Lower lobe of right lung (tissue), 2 donors: ENCODE measurements around the gene SNCB. TPM values are rescaled to one million over a fixed set of nuclear protein-coding genes. Genes with fewer than 3 reads are reported as not detected.

Source experiments
- ATAC-seq, 2 donors: fragments of 200-7000 bp; cut with Tn5 transposase; one replicate each; pipeline ENCODE4 v1.9.1; 2020 to 2022; ENCODE audit warnings: mild to moderate bottlenecking in 2 of 2, moderate library complexity in 2 of 2
- DNase-seq: peaks from one replicate; pipeline ENCODE4 v3.0.0-alpha.2; 2020
- H3K27ac ChIP-seq: fragments of 200-600 bp; one replicate; pipeline ENCODE4 v1.8.0; 2022
- H3K27me3 ChIP-seq: fragments of 200-600 bp; one replicate; pipeline ENCODE4 v1.8.0; 2022; ENCODE audit warnings: low read depth
- H3K36me3 ChIP-seq: fragments of 200-600 bp; one replicate; pipeline ENCODE4 v1.8.0; 2022; ENCODE audit warnings: mild to moderate bottlenecking
- H3K4me1 ChIP-seq: fragments of 200-600 bp; one replicate; pipeline ENCODE4 v1.8.0; 2022
- H3K4me3 ChIP-seq: fragments of 200-600 bp; one replicate; pipeline ENCODE4 v1.8.0; 2022; ENCODE audit warnings: mild to moderate bottlenecking
- H3K9me3 ChIP-seq: fragments of 200-600 bp; one replicate; pipeline ENCODE4 v1.8.0; 2022
- CTCF ChIP-seq: fragments of 200-600 bp; IDR thresholded peaks from one replicate; pipeline ENCODE4 v1.8.0; 2022; ENCODE audit warnings: antibody characterized with exemption, mild to moderate bottlenecking
- intact Hi-C: fragments of 100-400 bp; cut with DNase I; formaldehyde crosslinking; loops from one replicate; pipeline ENCODE4 v1.11.0; 2022
- total RNA-seq: library from RNA; stranded (reverse); fragmentation: NEBNext Ultra II Directional; extraction: Animal tissue kit (Norgen Biotek cat#: 25700); gene quantifications from one replicate; pipeline ENCODE4 v1.2.1, GENCODE V29; 2021
- donor health status: DM: no; HTN: yes; CAD: no; lungs with severe emphysema.

The SNCB gene
- total RNA-seq, 1 donor from 2014 or later = not detected

GRCh38 chr5:176675676-176676360 is 45.5 kb upstream of the SNCB start:
- DNase-seq = no peak
- Histone ChIP-seq H3K36me3 (no peaks in the 10 kb centered on the region), H3K4me1 (peaks cover 9% of the 10 kb centered on the region), H3K9me3 (no peaks in the 10 kb centered on the region), H3K27ac (no peak overlapping the region), H3K4me3 (no peak overlapping the region), H3K27me3 (peaks cover 53% of the 10 kb centered on the region)
- TF ChIP-seq CTCF = no peak
- intact Hi-C loops = no loop called here
- ATAC-seq = no peak

GRCh38 chr5:176674799-176675198 is 44.5 kb upstream of the SNCB start:
- Histone ChIP-seq H3K36me3 (no peaks in the 10 kb centered on the region), H3K4me3 (no peak overlapping the region), H3K27me3 (peaks cover 52% of the 10 kb centered on the region), H3K4me1 (peaks cover 2% of the 10 kb centered on the region), H3K27ac (no peak overlapping the region), H3K9me3 (no peaks in the 10 kb centered on the region)
- DNase-seq (no peak), ATAC-seq (no peak)
- no peak for TF ChIP-seq CTCF
- intact Hi-C loops = no loop called here

GRCh38 chr5:176673651-176674583 is 43.6 kb upstream of the SNCB start:
- ATAC-seq (no peak), DNase-seq (no peak)
- no peak overlapping the region for H3K4me3 ChIP-seq
- H3K27me3 ChIP-seq = peaks cover 50% of the 10 kb centered on the region
- TF ChIP-seq CTCF = no peak
- H3K36me3 ChIP-seq = no peaks in the 10 kb centered on the region
- H3K9me3 ChIP-seq = no peaks in the 10 kb centered on the region
- H3K4me1 ChIP-seq = no peaks in the 10 kb centered on the region
- intact Hi-C loops = no loop called here
- H3K27ac ChIP-seq = no peak overlapping the region

- Histone ChIP-seq H3K9me3 (no peaks in the 10 kb centered on the region), H3K4me1 (no peaks in the 10 kb centered on the region), H3K36me3 (no peaks in the 10 kb centered on the region), H3K4me3 (no peak overlapping the region), H3K27me3 (peaks cover 54% of the 10 kb centered on the region), H3K27ac (no peak overlapping the region)
- ATAC-seq = no peak
- intact Hi-C loops = no loop called here
- no peak for TF ChIP-seq CTCF
- DNase-seq = no peak
Observed at GRCh38 chr5:176671890-176672747, 41.8 kb upstream of the SNCB start.

- no peak for TF ChIP-seq CTCF
- H3K27me3 ChIP-seq = peaks cover 54% of the 10 kb centered on the region
- no peaks in the 10 kb centered on the region for H3K36me3 ChIP-seq
- H3K4me1 ChIP-seq = no peaks in the 10 kb centered on the region
- H3K27ac ChIP-seq = no peak overlapping the region
- no peak overlapping the region for H3K4me3 ChIP-seq
- no peaks in the 10 kb centered on the region for H3K9me3 ChIP-seq
- ATAC-seq = no peak
- no peak for DNase-seq
- intact Hi-C loops = no loop called here
Observed at GRCh38 chr5:176671399-176671798, 41.1 kb upstream of the SNCB start.
